ENCODE data around the gene RAB20.
A peak's percentile ranks its signal among the peaks of the same experiment; 100 is the strongest.

The RAB20 gene

GRCh38 chr13:110560601-110561343 lies 750 bp downstream of the RAB20 start:
- Histone ChIP-seq H3K4me3 (replicated peaks; ENCODE audit: insufficient read depth, low read length) (peak overlapping the region; percentile 79), H3K27ac (replicated peaks) (peak overlapping the region; percentile 86), H3K27me3 (ENCODE audit: insufficient read depth, poor library complexity, severe bottlenecking) (no peaks in the 10 kb centered on the region)
- peak in 1 of 2 experiments; percentile 37 for DNase-seq (ENCODE audit: low read depth in 1 of 2, low spot score in 1 of 2)
- no peak for TF ChIP-seq SPI1 (IDR thresholded peaks at IDR 0.05; ENCODE audit: borderline replicate concordance, low read depth)
- TF ChIP-seq, protein P1, sequence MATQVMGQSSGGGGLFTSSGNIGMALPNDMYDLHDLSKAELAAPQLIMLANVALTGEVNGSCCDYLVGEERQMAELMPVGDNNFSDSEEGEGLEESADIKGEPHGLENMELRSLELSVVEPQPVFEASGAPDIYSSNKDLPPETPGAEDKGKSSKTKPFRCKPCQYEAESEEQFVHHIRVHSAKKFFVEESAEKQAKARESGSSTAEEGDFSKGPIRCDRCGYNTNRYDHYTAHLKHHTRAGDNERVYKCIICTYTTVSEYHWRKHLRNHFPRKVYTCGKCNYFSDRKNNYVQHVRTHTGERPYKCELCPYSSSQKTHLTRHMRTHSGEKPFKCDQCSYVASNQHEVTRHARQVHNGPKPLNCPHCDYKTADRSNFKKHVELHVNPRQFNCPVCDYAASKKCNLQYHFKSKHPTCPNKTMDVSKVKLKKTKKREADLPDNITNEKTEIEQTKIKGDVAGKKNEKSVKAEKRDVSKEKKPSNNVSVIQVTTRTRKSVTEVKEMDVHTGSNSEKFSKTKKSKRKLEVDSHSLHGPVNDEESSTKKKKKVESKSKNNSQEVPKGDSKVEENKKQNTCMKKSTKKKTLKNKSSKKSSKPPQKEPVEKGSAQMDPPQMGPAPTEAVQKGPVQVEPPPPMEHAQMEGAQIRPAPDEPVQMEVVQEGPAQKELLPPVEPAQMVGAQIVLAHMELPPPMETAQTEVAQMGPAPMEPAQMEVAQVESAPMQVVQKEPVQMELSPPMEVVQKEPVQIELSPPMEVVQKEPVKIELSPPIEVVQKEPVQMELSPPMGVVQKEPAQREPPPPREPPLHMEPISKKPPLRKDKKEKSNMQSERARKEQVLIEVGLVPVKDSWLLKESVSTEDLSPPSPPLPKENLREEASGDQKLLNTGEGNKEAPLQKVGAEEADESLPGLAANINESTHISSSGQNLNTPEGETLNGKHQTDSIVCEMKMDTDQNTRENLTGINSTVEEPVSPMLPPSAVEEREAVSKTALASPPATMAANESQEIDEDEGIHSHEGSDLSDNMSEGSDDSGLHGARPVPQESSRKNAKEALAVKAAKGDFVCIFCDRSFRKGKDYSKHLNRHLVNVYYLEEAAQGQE (IDR thresholded peaks at IDR 0.05; ENCODE audit: insufficient replicate concordance, low read depth), result no peak
- no peak for TF ChIP-seq GABPA (IDR thresholded peaks at IDR 0.05; ENCODE audit: low read depth)
- no peak for TF ChIP-seq POLR2AphosphoS5 (IDR thresholded peaks at IDR 0.05; ENCODE audit: low read depth)
- TF ChIP-seq, protein P2, sequence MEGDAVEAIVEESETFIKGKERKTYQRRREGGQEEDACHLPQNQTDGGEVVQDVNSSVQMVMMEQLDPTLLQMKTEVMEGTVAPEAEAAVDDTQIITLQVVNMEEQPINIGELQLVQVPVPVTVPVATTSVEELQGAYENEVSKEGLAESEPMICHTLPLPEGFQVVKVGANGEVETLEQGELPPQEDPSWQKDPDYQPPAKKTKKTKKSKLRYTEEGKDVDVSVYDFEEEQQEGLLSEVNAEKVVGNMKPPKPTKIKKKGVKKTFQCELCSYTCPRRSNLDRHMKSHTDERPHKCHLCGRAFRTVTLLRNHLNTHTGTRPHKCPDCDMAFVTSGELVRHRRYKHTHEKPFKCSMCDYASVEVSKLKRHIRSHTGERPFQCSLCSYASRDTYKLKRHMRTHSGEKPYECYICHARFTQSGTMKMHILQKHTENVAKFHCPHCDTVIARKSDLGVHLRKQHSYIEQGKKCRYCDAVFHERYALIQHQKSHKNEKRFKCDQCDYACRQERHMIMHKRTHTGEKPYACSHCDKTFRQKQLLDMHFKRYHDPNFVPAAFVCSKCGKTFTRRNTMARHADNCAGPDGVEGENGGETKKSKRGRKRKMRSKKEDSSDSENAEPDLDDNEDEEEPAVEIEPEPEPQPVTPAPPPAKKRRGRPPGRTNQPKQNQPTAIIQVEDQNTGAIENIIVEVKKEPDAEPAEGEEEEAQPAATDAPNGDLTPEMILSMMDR (IDR thresholded peaks at IDR 0.05; ENCODE audit: insufficient read depth, low read length), result no peak

DNA sequence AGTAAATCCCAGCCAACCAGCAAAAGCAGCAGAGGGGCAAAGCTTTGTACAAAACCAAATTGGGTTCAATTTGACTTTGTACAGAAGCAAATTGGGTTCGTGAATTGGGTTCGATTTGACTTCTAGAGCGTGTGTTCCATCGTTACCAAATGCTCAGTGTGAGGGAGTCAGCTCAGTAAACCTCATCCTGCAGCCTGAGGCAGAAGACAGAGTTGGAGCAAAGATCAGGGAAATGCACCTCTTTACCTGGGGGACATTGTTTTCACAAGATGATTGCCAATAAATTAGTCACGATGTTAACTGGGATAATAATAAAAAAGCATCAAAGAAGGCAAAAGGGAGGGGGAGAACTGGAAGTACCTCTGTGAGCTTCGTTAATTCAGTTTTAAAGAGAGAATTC lies 1.5 kb downstream of the RAB20 start:
- H3K27me3 ChIP-seq (ENCODE audit: insufficient read depth, poor library complexity, severe bottlenecking), result no peaks in the 10 kb centered on the region
- no peak overlapping the region; the same call in 1 of the 2 replicates for H3K27ac ChIP-seq (replicated peaks)
- H3K4me3 ChIP-seq (replicated peaks; ENCODE audit: insufficient read depth, low read length), result peak overlapping the region; percentile 79; the same call in 1 of the 2 replicates

GRCh38 chr13:110559429-110559943 lies 2.0 kb downstream of the RAB20 start:
- Histone ChIP-seq H3K27ac (replicated peaks) (no peak overlapping the region), H3K4me3 (replicated peaks; ENCODE audit: insufficient read depth, low read length) (no peak overlapping the region), H3K27me3 (ENCODE audit: insufficient read depth, poor library complexity, severe bottlenecking) (no peaks in the 10 kb centered on the region)
- TF ChIP-seq, protein P2 (IDR thresholded peaks at IDR 0.05; ENCODE audit: insufficient read depth, low read length), result no peak
- TF ChIP-seq GABPA (IDR thresholded peaks at IDR 0.05; ENCODE audit: low read depth), result no peak
- TF ChIP-seq, protein P1 (IDR thresholded peaks at IDR 0.05; ENCODE audit: insufficient replicate concordance, low read depth), result no peak
- no peak for TF ChIP-seq SPI1 (IDR thresholded peaks at IDR 0.05; ENCODE audit: borderline replicate concordance, low read depth)
- TF ChIP-seq POLR2AphosphoS5 (IDR thresholded peaks at IDR 0.05; ENCODE audit: low read depth), result no peak
- DNase-seq (ENCODE audit: low read depth in 1 of 2, low spot score in 1 of 2), result no peak

More for the DNA sequence above, 1.5 kb downstream of the RAB20 start:
- DNase-seq (ENCODE audit: low read depth in 1 of 2, low spot score in 1 of 2), result no peak
- TF ChIP-seq, protein P1 (IDR thresholded peaks at IDR 0.05; ENCODE audit: insufficient replicate concordance, low read depth), result no peak
- TF ChIP-seq POLR2AphosphoS5 (IDR thresholded peaks at IDR 0.05; ENCODE audit: low read depth) (no peak), GABPA (IDR thresholded peaks at IDR 0.05; ENCODE audit: low read depth) (no peak), SPI1 (IDR thresholded peaks at IDR 0.05; ENCODE audit: borderline replicate concordance, low read depth) (no peak)
- TF ChIP-seq, protein P2 (IDR thresholded peaks at IDR 0.05; ENCODE audit: insufficient read depth, low read length), result no peak
